ENCODE data around the gene NMNAT3. TPM values are rescaled to one million over a fixed set of nuclear protein-coding genes. Genes with fewer than 3 reads are reported as not detected.

NMNAT3 gene
- total and polyA plus RNA-seq, 2 donors from 2014 or later, result 6.4 to 13.8 TPM

DNA sequence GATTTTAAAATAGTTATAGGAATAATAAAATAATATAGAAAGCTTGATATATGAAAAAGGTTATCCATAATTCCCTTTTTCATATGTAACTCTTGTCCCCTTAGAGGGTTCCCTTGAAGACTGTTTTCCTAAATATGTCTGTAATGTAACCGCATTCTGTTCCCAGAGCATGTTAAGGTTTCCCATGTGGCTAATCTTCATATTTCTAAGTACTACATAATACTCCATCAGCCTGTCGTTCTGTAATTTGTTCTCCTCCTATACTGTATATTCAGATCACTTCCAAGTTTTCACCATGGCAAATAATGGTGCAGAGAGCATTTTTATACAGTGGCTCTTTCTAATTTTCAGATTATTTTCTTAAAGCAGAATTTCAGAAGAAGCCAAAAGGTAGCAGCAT lies 6.7 kb downstream of the NMNAT3 start:
- no peak for FAIRE-seq

GRCh38 chr3:139670196-139670595 lies 7.6 kb downstream of the NMNAT3 start:
- no peaks in the 10 kb centered on the region for H3K36me3 ChIP-seq (ENCODE audit: control insufficient read depth in 2 of 3, insufficient read depth in 3 of 3, low read length in 3 of 3)
- FAIRE-seq (no peak), DNase-seq (no peak)
- H3K4me3 ChIP-seq (ENCODE audit: low read length in 3 of 3), result no peak overlapping the region
- no peak for TF ChIP-seq CTCF (IDR thresholded peaks at IDR 0.05; ENCODE audit: borderline replicate concordance, extremely low read depth, insufficient read depth)
- intact Hi-C loops (cut with DNase I), result no loop called here
- H3K27me3 ChIP-seq (ENCODE audit: control insufficient read depth, insufficient read depth, low read length), result no peaks in the 10 kb centered on the region
- no peak overlapping the region for H3K9ac ChIP-seq (ENCODE audit: low read length in 3 of 3)
- H3K9me3 ChIP-seq (ENCODE audit: control insufficient read depth in 2 of 3, insufficient read depth in 1 of 3, low read length in 3 of 3), result no peaks in the 10 kb centered on the region
- H3K27ac ChIP-seq (ENCODE audit: low read depth in 2 of 2, low read length in 2 of 2), result no peak overlapping the region
- peaks cover 0 to 1% (median 0%) of the 10 kb centered on the region in 3 donors for H3K4me1 ChIP-seq (ENCODE audit: control insufficient read depth in 2 of 3, insufficient read depth in 2 of 3, low read depth in 1 of 3, low read length in 3 of 3)

More for the DNA sequence above, 6.7 kb downstream of the NMNAT3 start:
- H3K9ac ChIP-seq (ENCODE audit: low read length in 3 of 3), result no peak overlapping the region
- no peak overlapping the region for H3K4me3 ChIP-seq (ENCODE audit: low read length in 3 of 3)
- H3K27me3 ChIP-seq (ENCODE audit: control insufficient read depth, insufficient read depth, low read length), result no peaks in the 10 kb centered on the region
- TF ChIP-seq CTCF (IDR thresholded peaks at IDR 0.05; ENCODE audit: borderline replicate concordance, extremely low read depth, insufficient read depth), result no peak
- no peak overlapping the region for H3K27ac ChIP-seq (ENCODE audit: low read depth in 2 of 2, low read length in 2 of 2)
- H3K9me3 ChIP-seq (ENCODE audit: control insufficient read depth in 2 of 3, insufficient read depth in 1 of 3, low read length in 3 of 3), result no peaks in the 10 kb centered on the region
- no peaks in the 10 kb centered on the region for H3K36me3 ChIP-seq (ENCODE audit: control insufficient read depth in 2 of 3, insufficient read depth in 3 of 3, low read length in 3 of 3)
- intact Hi-C loops (cut with DNase I), result no loop called here
- H3K4me1 ChIP-seq (ENCODE audit: control insufficient read depth in 2 of 3, insufficient read depth in 2 of 3, low read depth in 1 of 3, low read length in 3 of 3), result no peaks in the 10 kb centered on the region
- no peak for DNase-seq

- Histone ChIP-seq H3K27ac (ENCODE audit: low read depth in 2 of 2, low read length in 2 of 2) (no peak overlapping the region), H3K9me3 (ENCODE audit: control insufficient read depth in 2 of 3, insufficient read depth in 1 of 3, low read length in 3 of 3) (no peaks in the 10 kb centered on the region), H3K4me1 (ENCODE audit: control insufficient read depth in 2 of 3, insufficient read depth in 2 of 3, low read depth in 1 of 3, low read length in 3 of 3) (peaks cover 0 to 2% (median 0%) of the 10 kb centered on the region in 3 donors), H3K36me3 (ENCODE audit: control insufficient read depth in 2 of 3, insufficient read depth in 3 of 3, low read length in 3 of 3) (no peaks in the 10 kb centered on the region), H3K4me3 (ENCODE audit: low read length in 3 of 3) (no peak overlapping the region), H3K9ac (ENCODE audit: low read length in 3 of 3) (no peak overlapping the region), H3K27me3 (ENCODE audit: control insufficient read depth, insufficient read depth, low read length) (no peaks in the 10 kb centered on the region)
- no peak for TF ChIP-seq CTCF (IDR thresholded peaks at IDR 0.05; ENCODE audit: borderline replicate concordance, extremely low read depth, insufficient read depth)
- no peak for FAIRE-seq
- no peak for DNase-seq
- intact Hi-C loops (cut with DNase I), result no loop called here
Measured at GRCh38 chr3:139668332-139668731, 9.4 kb downstream of the NMNAT3 start.

DNA sequence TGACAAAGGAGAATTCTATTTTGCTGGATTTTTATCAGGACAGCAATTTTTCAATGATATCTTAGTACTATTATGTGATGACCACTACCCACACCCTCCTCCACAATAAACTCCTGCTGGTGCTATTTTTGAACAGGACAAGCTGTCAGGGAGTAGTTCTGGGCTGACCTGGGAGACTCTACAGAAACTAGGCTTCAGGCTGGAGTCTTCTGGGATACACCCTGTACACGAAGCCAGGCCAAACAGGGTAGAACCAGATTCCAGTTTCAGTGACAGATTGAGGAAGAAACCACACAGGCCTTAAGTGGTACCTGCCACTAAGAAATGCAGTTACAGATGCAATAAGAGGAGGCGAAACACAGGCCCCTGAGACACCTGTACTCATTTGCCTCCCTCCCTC lies 12.8 kb downstream of the NMNAT3 start:
- Histone ChIP-seq H3K4me3 (ENCODE audit: low read length in 3 of 3) (no peak overlapping the region), H3K9me3 (ENCODE audit: control insufficient read depth in 2 of 3, insufficient read depth in 1 of 3, low read length in 3 of 3) (no peaks in the 10 kb centered on the region), H3K27me3 (ENCODE audit: control insufficient read depth, insufficient read depth, low read length) (no peaks in the 10 kb centered on the region), H3K9ac (ENCODE audit: low read length in 3 of 3) (no peak overlapping the region), H3K36me3 (ENCODE audit: control insufficient read depth in 2 of 3, insufficient read depth in 3 of 3, low read length in 3 of 3) (no peaks in the 10 kb centered on the region), H3K27ac (ENCODE audit: low read depth in 2 of 2, low read length in 2 of 2) (no peak overlapping the region), H3K4me1 (ENCODE audit: control insufficient read depth in 2 of 3, insufficient read depth in 2 of 3, low read depth in 1 of 3, low read length in 3 of 3) (peaks cover 0 to 2% (median 0%) of the 10 kb centered on the region in 3 donors)
- no peak for TF ChIP-seq CTCF (IDR thresholded peaks at IDR 0.05; ENCODE audit: borderline replicate concordance, extremely low read depth, insufficient read depth)
- intact Hi-C loops (cut with DNase I), result no loop called here
- FAIRE-seq, result no peak
- DNase-seq, result no peak

Measured in kidney (tissue), 14 donors.